GM18499 (cell line): ENCODE results near the gene DLGAP4.

Experiments used
- ATAC-seq: cut with Tn5 transposase; IDR thresholded peaks from one replicate; pipeline ENCODE4 v1.9.1; 2021; ENCODE audit warnings: moderate number of reproducible peaks; ENCODE audit not compliant: insufficient read depth, unreplicated experiment

Gene DLGAP4

GRCh38 chr20:36399969-36400545, 93.9 kb downstream of the DLGAP4 start:
- ATAC-seq: no peak

DNA sequence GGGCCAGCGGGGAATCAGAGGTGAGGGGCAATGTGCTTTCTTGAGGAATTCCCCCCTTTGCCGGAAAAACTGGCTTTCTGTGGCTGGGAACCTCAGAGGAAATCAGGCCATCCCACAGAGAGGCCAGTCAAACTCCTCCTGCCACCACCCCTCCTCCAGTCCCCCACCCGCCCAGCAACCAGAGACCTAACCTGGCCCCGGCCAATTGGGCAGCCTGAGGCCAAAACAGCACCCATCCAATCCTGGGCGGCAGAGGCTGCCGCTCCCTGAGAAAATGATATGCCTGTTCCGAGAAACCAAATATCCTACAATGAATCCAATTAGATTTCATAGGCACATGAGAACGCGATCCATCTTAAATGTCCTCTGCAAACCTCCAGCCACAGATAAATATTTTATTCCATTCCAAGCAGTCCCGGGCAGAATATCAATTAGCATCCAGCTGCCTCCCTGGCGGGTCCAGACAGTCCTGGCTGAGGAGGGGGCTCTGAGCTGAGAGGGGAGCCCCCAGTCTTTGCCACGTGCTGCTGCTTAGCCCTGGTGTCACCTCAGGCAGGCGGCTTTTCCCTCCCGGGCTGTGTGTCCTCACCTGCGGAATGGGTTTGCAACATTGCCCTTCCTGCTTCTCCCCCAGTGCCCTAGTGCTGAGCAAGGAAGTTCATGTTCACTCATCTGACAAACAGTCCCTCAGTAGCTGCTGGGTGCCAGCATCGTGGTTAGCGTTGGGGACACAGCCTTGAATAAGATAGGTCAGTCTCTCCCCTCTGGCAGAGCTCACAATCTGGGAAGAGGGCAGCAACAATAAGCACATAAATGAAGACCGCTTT, 95.0 kb downstream of the DLGAP4 start:
- ATAC-seq: no peak

DNA sequence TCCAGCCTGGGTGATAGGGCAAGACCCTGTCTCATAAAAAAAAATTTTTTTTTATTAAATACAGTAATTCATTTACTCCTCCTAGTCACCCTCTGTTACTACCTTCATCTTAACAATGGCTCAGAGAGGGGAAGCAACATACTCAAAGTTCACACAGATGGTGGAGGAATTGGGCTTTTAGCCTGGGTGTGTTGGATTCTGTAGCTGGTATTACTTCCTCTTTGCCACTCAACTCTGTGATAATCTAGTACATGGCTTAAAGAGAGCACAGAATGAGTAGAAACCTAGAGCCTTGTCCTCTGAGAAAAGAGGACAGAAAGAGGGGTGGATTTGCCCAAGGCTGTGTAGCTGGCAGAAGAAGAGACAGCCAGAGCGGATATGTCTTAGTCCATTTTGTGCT, 96.6 kb downstream of the DLGAP4 start:
- ATAC-seq: no peak

- no peak for ATAC-seq
Observed at GRCh38 chr20:36404435-36404978, 98.4 kb downstream of the DLGAP4 start.

DNA sequence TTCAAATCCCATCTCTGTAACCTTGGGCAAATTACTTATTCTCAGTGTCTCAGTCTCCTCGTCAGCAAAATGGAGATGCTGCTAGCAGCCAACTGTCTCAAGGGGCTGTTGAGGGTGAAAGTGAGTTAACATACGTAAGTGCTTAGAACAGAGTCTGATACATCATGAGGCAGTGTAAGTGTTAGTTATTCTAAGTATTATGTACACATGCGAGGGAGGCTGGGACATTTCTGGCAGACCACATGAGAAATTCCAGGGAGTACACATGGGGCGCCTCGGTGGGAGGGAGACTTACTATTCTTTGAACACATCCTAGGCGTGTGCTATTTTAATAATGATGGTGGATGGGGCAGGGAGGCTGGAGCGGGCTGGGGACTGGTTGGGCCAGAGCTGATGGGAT, 99.1 kb downstream of the DLGAP4 start:
- ATAC-seq: no peak

DNA sequence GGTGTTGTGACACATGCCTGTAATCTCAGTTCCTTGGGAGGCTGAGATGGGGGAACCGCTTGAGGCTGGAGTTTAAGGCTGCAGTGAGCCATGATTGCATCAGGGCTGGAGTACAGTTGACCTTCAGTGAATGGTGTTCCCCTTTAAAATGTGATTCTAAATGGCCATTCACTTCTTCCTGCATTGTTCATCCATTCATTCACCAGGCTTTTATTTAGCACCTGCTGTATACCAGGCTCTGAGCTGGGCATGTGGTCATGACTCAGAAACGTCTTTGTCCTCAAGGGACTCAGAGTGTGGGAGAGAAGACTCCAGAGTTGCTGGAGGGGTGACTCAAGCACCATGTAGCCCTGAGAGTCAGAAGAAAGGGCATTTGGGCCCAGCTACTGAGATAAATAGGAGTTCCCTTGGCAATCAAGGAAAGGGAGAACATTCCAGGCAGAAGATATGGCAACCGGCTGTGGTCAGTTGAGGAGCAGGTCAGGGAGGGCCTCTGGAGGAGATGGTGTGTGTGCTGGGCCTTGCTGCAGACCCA, 101.1 kb downstream of the DLGAP4 start:
- no peak for ATAC-seq

GRCh38 chr20:36408219-36408618, 102.1 kb downstream of the DLGAP4 start:
- no peak for ATAC-seq

DNA sequence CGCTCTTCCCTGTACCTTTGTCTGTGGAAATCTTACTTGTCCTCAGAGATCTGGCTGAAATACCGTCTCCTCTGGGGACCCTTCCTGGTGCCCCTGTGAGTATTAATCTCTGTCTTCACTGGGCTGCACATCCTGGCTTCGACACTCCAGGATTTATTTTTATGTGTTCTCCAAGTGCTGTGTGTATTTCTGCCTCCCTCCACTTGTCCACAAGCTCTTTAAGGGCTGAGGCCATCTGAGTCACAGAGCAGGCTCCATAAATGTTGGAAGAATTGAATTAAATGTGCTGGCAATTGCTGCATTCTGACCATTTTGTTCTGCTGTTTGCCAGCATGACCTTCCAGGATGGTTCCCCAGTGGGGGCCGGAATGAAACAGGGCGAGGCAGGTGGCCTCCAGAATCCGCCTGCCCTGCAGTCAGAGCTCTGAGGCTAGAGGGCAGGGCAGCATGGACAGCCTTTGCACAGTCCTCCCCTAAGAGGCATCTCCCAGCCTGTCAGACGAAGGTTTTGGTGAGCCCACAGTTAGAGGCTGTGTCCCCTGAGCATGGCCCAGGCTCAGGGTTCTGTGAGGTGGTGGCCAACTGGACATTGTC, 105.8 kb downstream of the DLGAP4 start:
- ATAC-seq: no peak

GRCh38 chr20:36415475-36416002, 109.4 kb downstream of the DLGAP4 start:
- no peak for ATAC-seq

GRCh38 chr20:36418711-36419110, 112.6 kb downstream of the DLGAP4 start:
- ATAC-seq: no peak

DNA sequence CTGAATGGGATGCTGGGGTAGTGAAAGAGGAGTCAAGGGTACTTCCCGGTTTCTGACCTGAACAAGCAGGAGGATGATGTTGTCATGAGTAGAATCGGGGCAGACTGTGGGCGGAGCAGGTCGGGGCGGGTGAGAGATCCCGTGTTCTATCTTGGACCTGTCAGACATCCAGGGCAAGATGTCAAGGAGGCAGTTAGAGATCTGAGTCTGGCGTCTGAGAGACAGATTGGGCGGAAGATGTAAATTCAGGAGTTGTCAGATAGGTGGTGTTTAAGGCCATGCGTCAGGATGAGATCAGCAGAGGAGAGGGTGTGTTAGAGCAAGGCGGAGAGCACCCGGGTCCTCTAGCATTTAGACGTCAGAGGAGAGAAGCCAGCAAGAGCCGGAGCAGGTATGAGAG, 115.5 kb downstream of the DLGAP4 start:
- no peak for ATAC-seq

GRCh38 chr20:36424314-36424713, 118.2 kb downstream of the DLGAP4 start:
- no peak for ATAC-seq

DNA sequence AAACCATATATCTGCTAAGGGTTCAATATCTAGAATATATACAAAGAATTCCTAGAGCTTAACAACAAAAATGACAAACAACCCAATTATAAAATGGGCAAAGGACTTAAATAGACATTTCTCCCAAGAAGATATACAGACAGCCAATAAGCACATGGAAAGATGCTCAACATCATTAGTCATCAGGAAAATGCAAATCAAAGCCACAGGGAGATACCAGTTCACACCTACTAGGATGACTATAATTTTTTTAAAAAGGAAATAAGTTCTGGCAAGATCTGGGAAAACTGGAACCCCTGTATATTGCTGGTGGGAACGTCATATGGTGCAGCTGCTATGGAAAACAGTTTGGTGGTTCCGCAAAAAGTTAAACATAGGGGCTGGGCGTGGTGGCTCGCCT, 119.0 kb downstream of the DLGAP4 start:
- no peak for ATAC-seq

GRCh38 chr20:36431604-36432003, 125.5 kb downstream of the DLGAP4 start:
- ATAC-seq: no peak

DNA sequence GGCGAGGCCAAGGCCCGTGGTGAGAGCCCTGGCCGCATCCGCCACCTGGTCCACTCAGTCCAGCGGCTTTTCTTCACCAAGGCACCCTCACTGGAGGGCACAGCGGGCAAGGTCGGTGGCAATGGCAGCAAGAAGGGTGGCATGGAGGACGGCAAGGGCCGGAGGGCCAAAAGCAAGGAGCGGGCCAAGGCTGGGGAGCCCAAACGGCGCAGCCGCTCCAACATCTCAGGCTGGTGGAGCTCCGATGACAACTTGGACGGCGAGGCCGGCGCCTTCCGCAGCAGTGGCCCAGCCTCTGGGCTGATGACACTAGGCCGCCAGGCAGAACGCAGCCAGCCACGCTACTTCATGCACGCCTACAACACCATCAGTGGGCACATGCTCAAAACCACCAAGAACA, 126.0 kb downstream of the DLGAP4 start:
- no peak for ATAC-seq

GRCh38 chr20:36434383-36434782, 128.2 kb downstream of the DLGAP4 start:
- no peak for ATAC-seq

GRCh38 chr20:36435124-36435523, 129.0 kb downstream of the DLGAP4 start:
- no peak for ATAC-seq

DNA sequence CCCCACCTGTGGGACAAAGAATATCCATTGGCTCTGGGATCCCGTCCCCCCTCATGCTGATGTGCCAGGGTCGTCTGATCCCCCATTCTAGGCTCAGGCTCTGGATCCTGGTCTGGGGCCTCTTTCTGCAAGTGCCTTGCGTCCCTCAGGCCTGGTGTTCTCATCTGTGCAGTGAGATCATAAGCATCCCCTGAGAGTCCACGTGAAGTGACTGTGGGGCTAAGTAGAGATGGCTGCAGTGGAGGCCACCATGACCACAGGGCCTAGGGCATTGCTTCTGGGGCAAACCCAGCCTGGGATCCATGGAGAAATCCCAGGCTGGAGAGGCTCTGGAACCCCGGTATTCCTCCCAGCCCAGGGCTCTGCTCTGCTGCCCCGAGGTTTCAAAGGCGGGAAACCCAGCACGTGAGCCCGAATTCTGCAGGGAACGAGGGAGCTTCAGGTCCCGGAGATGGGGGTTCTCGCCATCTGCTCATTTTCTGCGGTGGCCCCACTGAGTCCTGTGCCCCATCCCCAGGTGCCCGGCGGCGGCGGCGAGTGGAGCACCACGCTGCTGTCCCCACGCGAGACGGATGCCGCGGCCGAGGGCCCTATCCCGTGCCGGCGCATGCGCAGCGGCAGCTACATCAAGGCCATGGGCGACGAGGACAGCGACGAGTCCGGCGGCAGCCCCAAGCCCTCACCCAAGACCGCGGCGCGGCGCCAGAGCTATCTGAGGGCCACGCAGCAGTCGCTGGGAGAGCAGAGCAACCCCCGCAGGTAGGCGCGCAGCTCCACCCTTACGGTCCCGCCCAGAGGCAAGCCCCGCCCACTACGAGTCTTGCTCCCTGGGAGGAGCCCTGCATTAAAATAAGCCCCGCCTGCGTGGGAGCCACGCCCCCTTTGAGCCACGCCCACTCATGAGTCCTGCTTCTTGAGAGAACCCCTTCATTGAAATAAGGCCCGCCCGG, 129.7 kb downstream of the DLGAP4 start:
- no peak for ATAC-seq

DNA sequence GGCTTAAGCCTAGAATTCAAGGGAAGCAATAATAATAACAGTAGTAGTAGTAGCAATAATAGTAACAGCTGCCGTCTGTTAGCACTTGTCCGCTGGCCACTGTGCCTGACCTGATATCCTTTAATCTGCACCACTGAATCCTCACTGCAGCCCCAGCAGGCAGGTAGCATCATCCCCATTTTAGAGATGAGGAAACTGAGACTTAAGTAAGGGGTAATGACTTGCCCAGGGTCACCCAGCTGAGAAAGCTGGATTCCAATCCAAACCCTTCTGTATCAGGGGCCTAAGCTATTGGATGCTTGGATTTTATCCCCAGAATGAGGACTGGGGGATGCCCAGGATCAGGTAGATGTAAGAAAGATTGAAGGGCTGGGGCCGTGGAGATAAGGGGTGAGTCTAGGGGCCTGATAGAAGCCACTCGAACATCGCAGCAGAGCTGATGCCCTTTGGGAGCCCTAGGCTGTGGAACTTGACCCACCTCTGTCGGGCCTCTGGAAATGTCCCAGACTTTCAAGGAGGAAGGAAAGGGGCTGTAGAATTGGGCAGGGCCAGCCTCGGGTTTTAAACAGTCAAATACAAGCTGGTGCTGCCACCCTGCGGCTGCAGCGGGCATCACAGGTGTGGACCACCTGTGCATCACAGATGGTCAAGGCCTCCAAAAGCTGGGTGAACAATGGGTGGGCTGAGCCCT, 133.0 kb downstream of the DLGAP4 start:
- no peak for ATAC-seq
